SK-N-MC (cell line): Measurements from ENCODE around the gene MAEA.

Experiments
- EZH2 ChIP-seq: fragments of 200-600 bp; sonication (generic); IDR thresholded peaks from one replicate; pipeline ENCODE4 v1.6.1; 2017; ENCODE audit warnings: antibody characterized with exemption
- POLR2AphosphoS5 ChIP-seq: IDR thresholded peaks from 2 replicates; pipeline ENCODE4 v1.6.1; 2012; ENCODE audit warnings: mild to moderate bottlenecking, low read depth, low read length, borderline replicate concordance

GRCh38 chr4:1339489-1339888 lies 49.8 kb downstream of the MAEA start:
- TF ChIP-seq POLR2AphosphoS5 = no peak
- TF ChIP-seq EZH2 = no peak
